Ramos (cell line): ENCODE results near the gene RHOB.

Experiments
- in situ Hi-C: fragments of 300-500 bp; cut with MboI; formaldehyde crosslinking; loops from one replicate; pipeline ENCODE4 v1.14.3; 2022; ENCODE audit warnings: low sequenced_read_pairs; ENCODE audit not compliant: unreplicated experiment

The RHOB gene

DNA sequence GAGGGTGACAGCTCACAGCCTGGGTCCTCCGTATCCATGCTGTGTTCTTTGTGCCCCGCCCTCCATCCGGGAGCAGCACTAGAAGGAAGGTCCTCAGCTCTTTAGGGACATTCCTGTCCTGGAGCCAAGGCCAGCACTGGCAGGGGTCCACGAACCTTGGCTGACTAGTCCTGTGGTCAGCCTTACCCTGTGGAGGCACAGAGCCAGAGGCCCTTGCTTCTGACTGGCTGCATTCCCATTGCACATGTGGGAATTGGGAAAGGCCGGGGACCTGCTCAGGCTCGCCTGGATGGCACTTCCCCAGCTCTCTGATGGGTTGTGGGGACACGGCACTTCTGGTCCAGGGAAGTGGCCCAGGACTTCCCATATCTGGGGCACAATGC lies 24.9 kb upstream of the RHOB start:
- in situ Hi-C loops = no loop called here

- in situ Hi-C loops = no loop called here
Measured at GRCh38 chr2:20422402-20423271, 24.2 kb upstream of the RHOB start.

DNA sequence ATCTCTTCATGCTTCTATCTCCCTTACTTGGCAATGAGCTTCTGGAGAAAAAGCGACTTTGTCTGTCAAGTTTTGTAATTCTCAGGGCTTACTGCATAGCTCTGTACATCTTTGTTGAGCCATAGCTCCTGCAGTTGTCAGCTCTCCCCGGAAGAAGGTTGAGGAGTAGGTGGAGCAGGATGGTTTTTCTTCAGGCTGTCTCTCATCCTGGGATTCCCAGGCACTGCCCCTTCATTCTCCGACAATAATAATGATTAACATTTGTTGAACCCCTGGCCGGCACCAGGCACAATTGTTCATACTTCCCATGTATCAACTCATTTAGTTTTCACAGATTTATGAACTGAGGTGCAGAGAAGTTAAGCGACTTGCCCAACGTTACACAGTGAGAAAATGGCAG lies 23.5 kb upstream of the RHOB start:
- in situ Hi-C loops = no loop called here

GRCh38 chr2:20423847-20424246 lies 23.0 kb upstream of the RHOB start:
- in situ Hi-C loops = no loop called here

- in situ Hi-C loops = no loop called here
Measured at GRCh38 chr2:20424300-20425290, 22.3 kb upstream of the RHOB start.

- in situ Hi-C loops = no loop called here
Measured at GRCh38 chr2:20425371-20425881, 21.4 kb upstream of the RHOB start.

GRCh38 chr2:20425884-20426283 lies 21.0 kb upstream of the RHOB start:
- in situ Hi-C loops = no loop called here

DNA sequence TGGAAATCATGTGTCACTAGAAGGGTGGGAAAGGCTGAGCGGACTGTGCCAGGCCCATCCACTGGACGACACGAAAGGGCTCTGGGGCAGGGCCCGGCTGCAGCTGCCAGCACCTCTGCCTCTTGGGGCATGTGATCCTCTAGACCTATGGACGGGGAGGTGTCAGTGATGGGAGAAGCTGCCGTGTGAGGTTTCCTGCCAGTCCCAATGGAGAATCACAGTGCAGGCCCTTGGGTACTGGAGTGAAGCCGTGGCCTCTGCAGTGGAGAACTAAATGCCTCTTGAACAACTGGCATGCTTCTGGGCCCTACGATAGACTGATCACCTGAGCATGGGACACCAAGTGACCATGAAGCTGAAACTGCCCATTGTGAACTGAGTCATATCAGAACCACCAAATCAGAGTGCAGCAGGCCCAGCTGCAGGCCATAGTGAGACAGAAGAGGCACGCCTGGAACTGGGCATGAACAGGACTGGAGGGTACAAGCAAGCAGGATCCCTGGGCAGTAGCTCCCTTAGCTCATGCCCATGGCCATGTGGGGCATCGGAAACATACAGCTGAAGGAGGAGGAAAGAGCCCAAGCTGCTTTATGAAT lies 18.8 kb upstream of the RHOB start:
- in situ Hi-C loops = no loop called here

GRCh38 chr2:20428717-20429490 lies 18.0 kb upstream of the RHOB start:
- in situ Hi-C loops = no loop called here

DNA sequence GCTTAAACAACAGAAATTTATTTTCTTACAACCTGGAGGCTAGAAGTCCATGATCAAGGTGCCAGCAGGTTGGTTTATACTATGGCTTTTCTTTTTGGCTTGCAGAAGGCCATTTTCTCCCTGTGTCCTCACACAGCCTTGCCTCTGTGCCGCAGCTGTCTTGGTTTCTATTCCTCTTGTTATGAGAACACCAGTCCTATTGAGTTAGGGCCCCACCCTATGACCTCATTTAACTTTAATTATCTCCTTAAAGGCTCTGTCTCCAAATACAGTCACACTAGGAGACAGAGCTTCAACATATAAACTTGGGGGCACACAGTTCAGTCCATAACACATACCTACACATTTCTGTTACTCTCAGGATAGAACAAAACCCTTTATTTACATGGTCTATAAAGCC lies 17.3 kb upstream of the RHOB start:
- in situ Hi-C loops = no loop called here

GRCh38 chr2:20430035-20430434 lies 16.8 kb upstream of the RHOB start:
- in situ Hi-C loops = no loop called here

- in situ Hi-C loops = no loop called here
Measured at GRCh38 chr2:20430461-20431300, 16.2 kb upstream of the RHOB start.

- in situ Hi-C loops = no loop called here
Measured at GRCh38 chr2:20431301-20431698, 15.6 kb upstream of the RHOB start.

- in situ Hi-C loops = no loop called here
Measured at GRCh38 chr2:20431772-20432171, 15.1 kb upstream of the RHOB start.

DNA sequence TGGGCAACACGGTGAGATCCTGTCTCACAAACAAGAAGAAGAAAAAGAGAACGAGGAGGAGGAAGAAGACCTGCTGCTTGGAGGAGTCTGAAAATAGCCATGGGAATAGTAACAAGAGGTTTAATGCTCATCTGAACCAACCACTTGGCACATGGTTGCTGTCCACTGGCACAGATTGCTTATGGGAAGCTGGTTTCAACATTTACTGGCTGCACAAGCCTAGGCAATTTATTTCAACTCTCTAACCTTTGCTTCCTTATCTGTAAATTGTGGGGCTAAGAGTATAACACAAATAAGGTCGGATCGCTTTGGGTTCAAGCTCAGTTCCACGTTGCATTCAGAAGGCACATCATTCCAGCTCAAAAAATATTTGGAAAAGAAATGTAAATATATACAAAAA lies 14.2 kb upstream of the RHOB start:
- in situ Hi-C loops = no loop called here

DNA sequence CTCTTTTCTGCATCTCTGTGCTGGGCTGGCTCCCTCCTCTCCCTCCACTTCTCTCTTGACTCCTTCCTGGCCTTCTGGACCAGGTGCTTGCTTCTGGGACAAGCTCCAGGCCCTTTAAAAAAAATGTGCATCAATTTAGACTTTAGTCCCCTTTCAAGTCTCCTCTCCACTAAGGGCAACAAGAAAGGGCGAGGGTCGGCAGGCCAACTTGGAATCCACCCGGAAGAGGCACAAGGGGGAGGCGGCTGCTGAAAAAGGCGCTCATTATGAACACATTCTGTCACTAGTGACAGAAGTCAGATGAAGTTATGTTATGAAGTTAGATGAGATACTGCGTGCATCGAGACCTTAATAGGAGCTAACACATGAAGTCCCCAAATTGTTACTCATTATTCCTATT lies 13.6 kb upstream of the RHOB start:
- in situ Hi-C loops = no loop called here

DNA sequence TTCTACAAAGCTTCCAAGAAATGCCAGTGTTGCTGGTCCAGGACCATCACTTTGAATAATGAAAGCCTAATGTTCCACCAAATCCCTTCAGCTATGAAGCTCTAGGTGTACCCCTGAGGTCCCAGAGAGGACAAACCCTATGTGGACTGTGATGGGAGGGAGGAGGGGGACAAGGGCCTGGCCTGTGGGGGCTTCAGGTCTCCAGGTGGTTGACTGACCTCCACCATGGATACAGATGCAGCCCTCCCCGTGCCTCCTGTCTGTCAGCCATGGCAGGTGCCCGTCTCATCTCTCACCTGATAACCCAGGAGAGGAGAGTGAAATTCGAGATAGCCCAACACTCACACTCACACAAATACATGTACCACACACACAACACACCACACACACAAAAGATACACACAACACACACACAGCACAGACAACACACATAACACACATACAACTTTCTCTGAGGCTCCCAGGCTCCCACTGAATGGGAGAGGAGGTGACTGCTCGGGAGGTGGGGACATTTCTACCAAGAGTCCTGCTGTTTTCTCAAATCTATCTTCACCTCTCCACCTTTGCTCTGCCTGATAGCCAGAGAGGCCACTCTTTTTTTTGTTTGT lies 12.8 kb upstream of the RHOB start:
- in situ Hi-C loops = no loop called here

GRCh38 chr2:20434588-20435294 lies 12.1 kb upstream of the RHOB start:
- in situ Hi-C loops = no loop called here
